AG04450 (cell line): ENCODE data around the gene HPS4. TPM values are rescaled to one million over a fixed set of nuclear protein-coding genes. Genes with fewer than 3 reads are reported as not detected.

Source experiments
- CTCF ChIA-PET: fragments of 300-600, 350-600 bp; formaldehyde crosslinking; extraction: SDS; loops from one replicate; lab custom pipeline; 2022; ENCODE audit warnings: antibody characterized with exemption, inconsistent platforms; lab: Charles Lee
- POLR2A ChIA-PET: fragments of 350-600 bp; formaldehyde crosslinking; extraction: SDS; loops from one replicate; lab custom pipeline; 2021; ENCODE audit warnings: antibody characterized with exemption, inconsistent platforms; lab: Yijun Ruan, JAX
- DNase-seq: peaks from one replicate; pipeline ENCODE4 v3.0.0-alpha.2; 2011; ENCODE audit warnings: low read depth, low spot score
- H3K27ac ChIP-seq: one replicate; pipeline ENCODE4 v1.5.1; 2012; ENCODE audit warnings: low read depth, low read length, control low read depth
- H3K27me3 ChIP-seq: one replicate; pipeline ENCODE4 v1.6.0; 2012; ENCODE audit warnings: low read length; ENCODE audit not compliant: control insufficient read depth, insufficient read depth
- H3K4me3 ChIP-seq: 2 replicates; pipeline ENCODE4 v1.5.1; 2011; ENCODE audit warnings: mild to moderate bottlenecking, low read depth, low read length, control low read depth
- H3K9me3 ChIP-seq: 2 replicates; pipeline ENCODE4 v1.5.1; 2012; ENCODE audit warnings: low read length; ENCODE audit not compliant: control insufficient read depth, insufficient read depth
- CTCF ChIP-seq: IDR thresholded peaks from 2 replicates; pipeline ENCODE4 v1.5.1; 2011; ENCODE audit warnings: low read depth, low read length, control low read depth, inconsistent platforms
- polyA plus RNA-seq: library from polyadenylated mRNA; depleted of rRNA; stranded (reverse); fragments of >200 nt; gene quantifications from 2 replicates; pipeline ENCODE4 v1.2.3, GENCODE V29; 2011

The HPS4 gene
- polyA plus RNA-seq, 1 experiment, result 30.9 TPM

- H3K9me3 ChIP-seq, result peaks cover 4% of the 10 kb centered on the region; the same call in 1 of the 2 replicates
- H3K27me3 ChIP-seq, result no peaks in the 10 kb centered on the region
- ChIA-PET POLR2A (no interaction called here), CTCF (interaction anchor here (2.0 kb wide), 1 partner anchor 27 kb away, joined by 9 read pairs; no protein-coding TSS in a partner anchor)
- no peak overlapping the region for H3K4me3 ChIP-seq
- H3K27ac ChIP-seq, result no peak overlapping the region
- TF ChIP-seq CTCF, result no peak
- no peak for DNase-seq
These were observed 49.8 kb downstream of the HPS4 start for GRCh38 chr22:26433805-26434204.

- DNase-seq, result no peak
- ChIA-PET POLR2A (no interaction called here), CTCF (no interaction called here)
- Histone ChIP-seq H3K27me3 (no peaks in the 10 kb centered on the region), H3K4me3 (no peak overlapping the region), H3K9me3 (peaks cover 4% of the 10 kb centered on the region; the same call in 1 of the 2 replicates), H3K27ac (no peak overlapping the region)
- no peak for TF ChIP-seq CTCF
These were observed 50.8 kb downstream of the HPS4 start for GRCh38 chr22:26432619-26433311.

GRCh38 chr22:26431261-26431995 lies 52.2 kb downstream of the HPS4 start:
- CTCF ChIA-PET, result interaction anchor here (0.5 to 2.7 kb wide), 4 partner anchors 30 to 67 kb away, joined by 3 to 17 read pairs (median 7); no protein-coding TSS in a partner anchor
- H3K27me3 ChIP-seq, result peaks cover 6% of the 10 kb centered on the region
- H3K27ac ChIP-seq, result no peak overlapping the region
- H3K4me3 ChIP-seq, result no peak overlapping the region
- no peak for TF ChIP-seq CTCF
- DNase-seq, result no peak
- H3K9me3 ChIP-seq, result peaks cover 4% of the 10 kb centered on the region; the same call in 1 of the 2 replicates
- POLR2A ChIA-PET, result interaction anchor here (2.0 kb wide), 1 partner anchor 14 kb away, joined by 5 read pairs; no protein-coding TSS in a partner anchor

- no peak for TF ChIP-seq CTCF
- ChIA-PET POLR2A (interaction anchor here (2.0 kb wide), 1 partner anchor 14 kb away, joined by 5 read pairs; no protein-coding TSS in a partner anchor), CTCF (interaction anchor here (0.7 to 2.7 kb wide), 3 partner anchors 31 to 66 kb away, joined by 5 to 17 read pairs (median 9); no protein-coding TSS in a partner anchor)
- no peak for DNase-seq
- H3K27ac ChIP-seq, result no peak overlapping the region
- H3K27me3 ChIP-seq, result peaks cover 11% of the 10 kb centered on the region
- H3K4me3 ChIP-seq, result no peak overlapping the region
- peaks cover 4% of the 10 kb centered on the region; the same call in 1 of the 2 replicates for H3K9me3 ChIP-seq
These were observed 53.0 kb downstream of the HPS4 start for GRCh38 chr22:26430600-26430999.
